Thyroid gland (tissue), 4 donors: Measurements from ENCODE around the gene FOXK1. TPM values are rescaled to one million over a fixed set of nuclear protein-coding genes. Genes with fewer than 3 reads are reported as not detected.

Experiments
- DNase-seq, 2 donors: peaks; one replicate each; pipeline ENCODE4 v3.0.0-alpha.2; 2019
- H3K27ac ChIP-seq, 3 donors: fragments of 200-600 bp; sonication (generic); 1 replicate in 2 of 3; 2 replicates in 1 of 3; pipeline ENCODE4 v1.5.1; 2016 to 2019; ENCODE audit warnings: mild to moderate bottlenecking in 1 of 3, moderate library complexity in 1 of 3
- H3K27me3 ChIP-seq: fragments of 200-600 bp; sonication (generic); one replicate; pipeline ENCODE4 v1.5.1; 2019
- H3K36me3 ChIP-seq, 2 donors: fragments of 200-600 bp; sonication (generic); one replicate each; pipeline ENCODE4 v1.5.1; 2016 to 2019
- H3K4me1 ChIP-seq, 2 donors: fragments of 200-600 bp; sonication (generic); one replicate each; pipeline ENCODE4 v1.5.1; 2017 to 2019
- H3K4me3 ChIP-seq, 3 donors: fragments of 200-600 bp; sonication (generic); replicated peaks in 1 of 3; 1 replicate in 2 of 3; 2 replicates in 1 of 3; pipeline ENCODE4 v1.5.1; 2016; ENCODE audit warnings: mild to moderate bottlenecking in 1 of 3
- H3K9me3 ChIP-seq: fragments of 200-600 bp; sonication (generic); one replicate; pipeline ENCODE4 v1.5.1; 2017
- CTCF ChIP-seq, 6 experiments: fragments of 200-600 bp in 3 of 6; fragments of 450-650 bp in 3 of 6; sonication (generic) in 3 of 6; IDR thresholded peaks; one replicate each; pipeline ENCODE4 v1.5.1; 2016 to 2019; ENCODE audit warnings: antibody characterized with exemption in 6 of 6, mild to moderate bottlenecking in 2 of 6, inconsistent platforms in 1 of 6, moderate library complexity in 1 of 6
- POLR2A ChIP-seq, 2 donors: fragments of 450-650 bp; IDR thresholded peaks; one replicate each; pipeline ENCODE4 v1.6.1; 2017; ENCODE audit warnings: antibody characterized with exemption in 2 of 2, mild to moderate bottlenecking in 2 of 2, moderate library complexity in 1 of 2
- WGBS, 2 donors: methylation state at CpG; one replicate each; pipeline ENCODE4 v1.1.5; 2017; 5-methylcytosine and 5-hydroxymethylcytosine counted together
- intact Hi-C: fragments of 100-400 bp; cut with DNase I; formaldehyde crosslinking; loops from one replicate; pipeline ENCODE4 v1.15.1; 2023
- total RNA-seq, 4 donors: library from RNA; depleted of rRNA; stranded (reverse); fragments of >200 nt; gene quantifications; one replicate each; pipeline ENCODE4 v1.2.3, GENCODE V29; 2016

The FOXK1 gene
- total RNA-seq, 4 donors from 2014 or later: 15.0 to 33.0 (median 20.7) TPM

GRCh38 chr7:4805110-4805983 is 123.3 kb downstream of the FOXK1 start:
- Histone ChIP-seq H3K4me1 (no peaks in the 10 kb centered on the region), H3K27me3 (no peaks in the 10 kb centered on the region), H3K36me3 (no peaks in the 10 kb centered on the region), H3K27ac (no peak overlapping the region), H3K4me3 (no peak overlapping the region), H3K9me3 (no peaks in the 10 kb centered on the region)
- no peak for TF ChIP-seq POLR2A (IDR thresholded peaks at IDR 0.05)
- TF ChIP-seq CTCF (IDR thresholded peaks at IDR 0.05): no peak
- DNase-seq: no peak
- WGBS, 2 donors: 85 to 98% methylated on average over 16 to 18 of the region's 29 CpGs
- intact Hi-C loops: loop anchor here (10.0 kb wide), 1 partner anchor 279 kb away; no protein-coding TSS in a partner anchor

- 91 to 95% methylated on average over 8 of the region's 8 CpGs for WGBS, 2 donors
- intact Hi-C loops: loop anchor here (10.0 kb wide), 1 partner anchor 279 kb away; no protein-coding TSS in a partner anchor
Observed at GRCh38 chr7:4805984-4806300, 123.8 kb downstream of the FOXK1 start.

GRCh38 chr7:4806983-4807597 is 125.0 kb downstream of the FOXK1 start:
- Histone ChIP-seq H3K4me1 (no peaks in the 10 kb centered on the region), H3K36me3 (no peaks in the 10 kb centered on the region), H3K4me3 (no peak overlapping the region), H3K27ac (no peak overlapping the region), H3K9me3 (no peaks in the 10 kb centered on the region), H3K27me3 (no peaks in the 10 kb centered on the region)
- DNase-seq: no peak
- TF ChIP-seq POLR2A (IDR thresholded peaks at IDR 0.05) (no peak), CTCF (IDR thresholded peaks at IDR 0.05) (no peak)
- WGBS, 2 donors: 72 to 73% methylated on average over 17 of the region's 17 CpGs
- intact Hi-C loops: loop anchor here (10.0 kb wide), 1 partner anchor 278 kb away; no protein-coding TSS in a partner anchor

More at GRCh38 chr7:4805984-4806300, 123.8 kb downstream of the FOXK1 start:
- Histone ChIP-seq H3K27ac (no peak overlapping the region), H3K4me1 (no peaks in the 10 kb centered on the region), H3K27me3 (no peaks in the 10 kb centered on the region), H3K4me3 (no peak overlapping the region), H3K36me3 (no peaks in the 10 kb centered on the region), H3K9me3 (no peaks in the 10 kb centered on the region)
- TF ChIP-seq POLR2A (IDR thresholded peaks at IDR 0.05): no peak
- TF ChIP-seq CTCF (IDR thresholded peaks at IDR 0.05): no peak
- no peak for DNase-seq

- 7 to 21% methylated on average over 4 of the region's 5 CpGs for WGBS, 2 donors
- intact Hi-C loops: loop anchor here (10.0 kb wide), 1 partner anchor 277 kb away; no protein-coding TSS in a partner anchor
Observed at GRCh38 chr7:4807598-4808016, 125.5 kb downstream of the FOXK1 start.

More at GRCh38 chr7:4807598-4808016, 125.5 kb downstream of the FOXK1 start:
- no peaks in the 10 kb centered on the region for H3K36me3 ChIP-seq
- no peaks in the 10 kb centered on the region for H3K27me3 ChIP-seq
- DNase-seq: no peak
- H3K27ac ChIP-seq: no peak overlapping the region
- TF ChIP-seq CTCF (IDR thresholded peaks at IDR 0.05) (no peak), POLR2A (IDR thresholded peaks at IDR 0.05) (no peak)
- no peaks in the 10 kb centered on the region for H3K9me3 ChIP-seq
- no peak overlapping the region for H3K4me3 ChIP-seq
- no peaks in the 10 kb centered on the region for H3K4me1 ChIP-seq
